ENCODE measurements around the gene DGKD.
A peak's percentile ranks its signal among the peaks of the same experiment; 100 is the strongest.

Gene DGKD

GRCh38 chr2:233329489-233330135, 24.7 kb upstream of the DGKD start:
- TF ChIP-seq GATA3 (IDR thresholded peaks at IDR 0.05; ENCODE audit: low read depth, low read length) (no peak), GATA2 (IDR thresholded peaks at IDR 0.05; ENCODE audit: low read depth, low read length) (no peak)

GRCh38 chr2:233331536-233331935, 22.8 kb upstream of the DGKD start:
- TF ChIP-seq GATA2 (IDR thresholded peaks at IDR 0.05; ENCODE audit: low read depth, low read length), result no peak
- TF ChIP-seq GATA3 (IDR thresholded peaks at IDR 0.05; ENCODE audit: low read depth, low read length), result no peak

- no peak for TF ChIP-seq GATA3 (IDR thresholded peaks at IDR 0.05; ENCODE audit: low read depth, low read length)
- TF ChIP-seq GATA2 (IDR thresholded peaks at IDR 0.05; ENCODE audit: low read depth, low read length), result no peak
Observed at GRCh38 chr2:233332125-233332524, 22.2 kb upstream of the DGKD start.

- no peak for TF ChIP-seq GATA2 (IDR thresholded peaks at IDR 0.05; ENCODE audit: low read depth, low read length)
- no peak for TF ChIP-seq GATA3 (IDR thresholded peaks at IDR 0.05; ENCODE audit: low read depth, low read length)
Observed at GRCh38 chr2:233334915-233335314, 19.4 kb upstream of the DGKD start.

- TF ChIP-seq GATA2 (IDR thresholded peaks at IDR 0.05; ENCODE audit: low read depth, low read length) (no peak), GATA3 (IDR thresholded peaks at IDR 0.05; ENCODE audit: low read depth, low read length) (no peak)
Observed at GRCh38 chr2:233336541-233336940, 17.8 kb upstream of the DGKD start.

- TF ChIP-seq GATA2 (IDR thresholded peaks at IDR 0.05; ENCODE audit: low read depth, low read length) (peak; percentile 88), GATA3 (IDR thresholded peaks at IDR 0.05; ENCODE audit: low read depth, low read length) (no peak)
Observed at GRCh38 chr2:233338046-233338445, 16.2 kb upstream of the DGKD start.

- TF ChIP-seq GATA3 (IDR thresholded peaks at IDR 0.05; ENCODE audit: low read depth, low read length), result no peak
Observed at GRCh38 chr2:233338812-233339368, 15.4 kb upstream of the DGKD start.

GRCh38 chr2:233339427-233339826, 14.9 kb upstream of the DGKD start:
- TF ChIP-seq GATA2 (IDR thresholded peaks at IDR 0.05; ENCODE audit: low read depth, low read length) (no peak), GATA3 (IDR thresholded peaks at IDR 0.05; ENCODE audit: low read depth, low read length) (no peak)

- TF ChIP-seq GATA2 (IDR thresholded peaks at IDR 0.05; ENCODE audit: low read depth, low read length) (no peak), GATA3 (IDR thresholded peaks at IDR 0.05; ENCODE audit: low read depth, low read length) (no peak)
Observed at GRCh38 chr2:233341296-233341695, 13.0 kb upstream of the DGKD start.

- TF ChIP-seq GATA2 (IDR thresholded peaks at IDR 0.05; ENCODE audit: low read depth, low read length), result no peak
- no peak for TF ChIP-seq GATA3 (IDR thresholded peaks at IDR 0.05; ENCODE audit: low read depth, low read length)
Observed at GRCh38 chr2:233342301-233342700, 12.0 kb upstream of the DGKD start.

GRCh38 chr2:233343171-233343705, 11.1 kb upstream of the DGKD start:
- TF ChIP-seq GATA3 (IDR thresholded peaks at IDR 0.05; ENCODE audit: low read depth, low read length) (no peak), GATA2 (IDR thresholded peaks at IDR 0.05; ENCODE audit: low read depth, low read length) (no peak)

GRCh38 chr2:233346376-233346775, 7.9 kb upstream of the DGKD start:
- no peak for TF ChIP-seq GATA3 (IDR thresholded peaks at IDR 0.05; ENCODE audit: low read depth, low read length)

GRCh38 chr2:233346930-233347329, 7.4 kb upstream of the DGKD start:
- TF ChIP-seq GATA3 (IDR thresholded peaks at IDR 0.05; ENCODE audit: low read depth, low read length) (no peak), GATA2 (IDR thresholded peaks at IDR 0.05; ENCODE audit: low read depth, low read length) (no peak)

- TF ChIP-seq GATA2 (IDR thresholded peaks at IDR 0.05; ENCODE audit: low read depth, low read length) (no peak), GATA3 (IDR thresholded peaks at IDR 0.05; ENCODE audit: low read depth, low read length) (no peak)
Observed at GRCh38 chr2:233349005-233349998, 5.0 kb upstream of the DGKD start.

Measured in SH-SY5Y (cell line).